Measurements from ENCODE around the gene SH3YL1.
A peak's percentile ranks its signal among the peaks of the same experiment; 100 is the strongest.

The SH3YL1 gene

DNA sequence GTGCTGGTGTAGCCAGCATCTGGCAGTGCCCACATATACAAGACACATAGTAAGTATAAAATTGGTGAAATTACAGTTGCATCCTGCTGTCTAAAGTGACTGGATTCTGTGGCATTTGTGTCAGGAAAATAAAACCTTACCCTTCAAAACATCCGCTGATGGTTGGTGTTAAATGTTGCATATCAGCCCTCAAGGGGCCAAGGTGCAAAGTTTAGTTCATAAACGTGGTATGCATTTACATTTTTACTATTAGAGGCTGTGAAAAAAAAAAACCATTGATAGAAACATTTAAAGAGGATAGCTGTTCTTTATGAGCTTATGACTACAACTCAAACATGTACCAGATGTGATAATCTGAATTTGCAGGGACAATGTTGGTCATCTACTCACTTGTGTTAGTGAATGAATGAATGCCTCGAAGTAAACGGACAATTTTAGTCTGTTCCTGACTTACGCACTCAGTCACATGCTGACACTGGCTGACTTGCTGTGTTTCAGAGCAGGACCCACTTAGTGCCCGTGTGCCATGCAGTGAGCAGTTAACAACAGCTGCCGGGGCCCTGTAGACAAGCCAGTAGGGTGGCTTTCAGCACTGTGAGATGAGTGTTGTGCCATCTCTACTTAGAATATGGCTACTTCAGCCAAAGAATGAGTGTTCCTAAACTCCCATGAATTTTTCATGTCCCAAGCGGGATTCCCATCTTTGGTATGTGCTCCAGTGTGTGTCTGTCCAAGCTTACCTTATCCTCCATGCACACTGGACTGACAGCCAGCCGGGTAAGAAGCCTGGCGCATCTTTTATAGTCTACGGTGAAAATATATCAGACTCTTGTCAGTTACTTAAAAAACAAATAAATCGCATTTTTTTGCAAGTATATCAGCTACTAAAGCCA lies 18.8 kb upstream of the SH3YL1 start:
- no peak for DNase-seq (ENCODE audit: low read depth)

- no peak for DNase-seq (ENCODE audit: low read depth)
Measured at GRCh38 chr2:281381-281780, 17.5 kb upstream of the SH3YL1 start.

DNA sequence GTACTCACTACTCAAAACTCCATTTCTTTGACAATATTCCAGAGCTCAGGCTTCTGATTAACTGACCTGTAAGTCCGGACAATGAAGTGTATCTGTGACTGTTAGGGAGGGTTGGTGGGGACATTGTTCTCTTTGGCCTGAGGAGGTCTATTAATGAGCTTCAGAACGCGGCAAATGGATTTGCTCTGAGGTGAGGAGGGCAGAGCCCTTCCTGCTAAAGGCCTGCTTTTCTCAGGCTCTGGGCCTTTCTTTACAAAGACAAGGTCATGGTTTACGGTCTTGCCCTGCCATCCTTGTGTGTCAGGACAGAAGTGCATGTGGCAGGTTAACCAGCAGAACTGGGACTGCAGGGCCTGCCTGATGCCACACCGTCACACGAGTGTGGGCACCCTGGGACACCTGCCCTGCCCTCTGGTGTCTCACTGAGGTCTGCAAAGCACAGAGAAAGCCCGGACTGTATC lies 16.8 kb upstream of the SH3YL1 start:
- DNase-seq (ENCODE audit: low read depth) = no peak

- no peak for DNase-seq (ENCODE audit: low read depth)
Measured at GRCh38 chr2:279956-280649, 16.3 kb upstream of the SH3YL1 start.

GRCh38 chr2:279366-279765 lies 15.5 kb upstream of the SH3YL1 start:
- no peak for DNase-seq (ENCODE audit: low read depth)

DNA sequence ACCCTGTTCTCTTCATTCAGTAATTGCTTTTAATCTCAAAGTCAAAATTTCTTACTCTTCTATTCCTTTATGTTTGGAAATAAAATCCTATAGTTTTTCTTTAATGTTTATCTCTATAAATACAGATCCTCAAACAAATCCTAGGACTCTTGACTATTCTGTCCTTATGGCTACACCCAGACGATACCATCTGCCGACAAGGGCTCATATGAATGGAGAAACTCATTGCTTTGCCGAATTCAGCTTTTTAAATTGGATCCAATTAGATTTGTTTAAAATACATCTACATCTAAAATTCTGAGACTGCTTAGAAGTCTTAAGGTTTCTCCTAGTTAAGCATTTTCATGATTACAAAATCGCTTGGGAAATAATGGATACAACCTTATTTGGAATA lies 15.1 kb upstream of the SH3YL1 start:
- no peak for DNase-seq (ENCODE audit: low read depth)

DNA sequence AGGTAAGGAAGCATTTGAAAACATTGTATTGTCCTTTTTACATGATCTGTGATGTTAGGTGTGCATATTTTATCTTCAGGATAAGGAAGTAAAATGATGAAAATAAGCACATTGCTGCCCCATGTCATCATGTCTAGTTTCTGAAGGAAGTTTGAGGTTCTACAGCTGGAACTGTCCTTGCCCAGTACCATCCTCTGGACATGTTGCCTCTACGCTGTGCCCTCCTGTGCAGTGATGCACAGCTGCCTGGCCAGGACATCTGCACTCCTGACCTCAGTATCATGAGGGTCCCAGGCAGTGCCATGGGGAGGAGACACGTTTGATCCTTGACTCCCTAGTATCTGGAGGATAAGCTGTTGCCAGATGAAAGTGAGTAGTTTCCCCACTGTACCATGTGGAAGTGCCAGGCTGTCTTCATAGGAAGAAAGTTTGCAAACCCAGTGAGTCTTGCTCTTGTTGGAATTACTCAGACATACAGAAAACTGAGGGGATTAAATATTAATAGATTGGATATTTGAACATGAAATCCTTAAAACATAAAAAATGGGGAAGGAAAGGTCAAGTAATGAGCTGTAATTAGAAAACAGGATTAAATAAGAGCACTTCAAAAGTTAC lies 14.6 kb upstream of the SH3YL1 start:
- no peak for DNase-seq (ENCODE audit: low read depth)

DNA sequence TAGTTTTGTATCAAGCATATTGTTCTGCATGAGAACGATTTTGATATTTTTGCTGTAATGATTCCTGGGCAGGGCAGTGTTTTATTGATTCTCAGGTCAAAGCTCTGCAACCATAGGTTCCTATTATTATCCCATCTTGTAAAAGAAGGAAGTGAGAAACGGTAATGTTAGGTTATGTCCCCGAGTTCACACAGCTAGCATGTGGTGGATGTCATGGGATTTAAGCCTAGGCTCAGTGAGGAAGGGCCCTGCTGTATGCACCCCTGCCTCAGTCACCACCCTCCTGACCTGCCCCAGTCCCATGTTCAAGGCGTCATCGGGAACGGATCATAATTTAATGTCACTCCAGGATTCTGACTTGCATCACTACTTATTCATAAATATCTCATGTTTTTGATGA lies 11.6 kb upstream of the SH3YL1 start:
- DNase-seq (ENCODE audit: low read depth) = no peak

GRCh38 chr2:274503-274902 lies 10.7 kb upstream of the SH3YL1 start:
- DNase-seq (ENCODE audit: low read depth) = no peak

GRCh38 chr2:273333-273732 lies 9.5 kb upstream of the SH3YL1 start:
- no peak for DNase-seq (ENCODE audit: low read depth)

DNA sequence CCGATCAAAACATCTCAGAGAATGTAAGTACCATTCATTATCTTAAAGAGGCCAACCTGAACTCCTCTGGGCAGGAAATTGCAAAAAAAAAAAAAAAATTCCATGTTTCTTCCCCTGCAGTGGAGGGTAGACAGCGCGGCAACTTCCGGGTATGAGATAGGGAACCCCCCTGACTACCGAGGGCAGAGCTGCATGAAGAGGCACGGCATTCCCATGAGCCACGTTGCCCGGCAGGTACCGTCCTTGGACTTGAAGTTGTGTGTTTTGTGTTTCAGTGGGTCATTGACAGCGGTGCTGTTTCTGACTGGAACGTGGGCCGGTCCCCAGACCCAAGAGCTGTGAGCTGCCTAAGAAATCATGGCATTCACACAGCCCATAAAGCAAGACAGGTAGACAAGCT lies 8.1 kb upstream of the SH3YL1 start:
- no peak for DNase-seq (ENCODE audit: low read depth)

GRCh38 chr2:270861-271260 lies 7.0 kb upstream of the SH3YL1 start:
- DNase-seq (ENCODE audit: low read depth) = no peak

GRCh38 chr2:269356-270030 lies 5.7 kb upstream of the SH3YL1 start:
- no peak for DNase-seq (ENCODE audit: low read depth)

GRCh38 chr2:268323-268722 lies 4.5 kb upstream of the SH3YL1 start:
- no peak for DNase-seq (ENCODE audit: low read depth)

GRCh38 chr2:264493-265468 lies 949 bp upstream of the SH3YL1 start, which contains the start of gene ACP1:
Gene ACP1, plus strand, starts transcription at chr2:264947. Its CDS starts 18 bp downstream, at chr2:264965.
- peak; percentile 91 for DNase-seq (ENCODE audit: low read depth)

DNA sequence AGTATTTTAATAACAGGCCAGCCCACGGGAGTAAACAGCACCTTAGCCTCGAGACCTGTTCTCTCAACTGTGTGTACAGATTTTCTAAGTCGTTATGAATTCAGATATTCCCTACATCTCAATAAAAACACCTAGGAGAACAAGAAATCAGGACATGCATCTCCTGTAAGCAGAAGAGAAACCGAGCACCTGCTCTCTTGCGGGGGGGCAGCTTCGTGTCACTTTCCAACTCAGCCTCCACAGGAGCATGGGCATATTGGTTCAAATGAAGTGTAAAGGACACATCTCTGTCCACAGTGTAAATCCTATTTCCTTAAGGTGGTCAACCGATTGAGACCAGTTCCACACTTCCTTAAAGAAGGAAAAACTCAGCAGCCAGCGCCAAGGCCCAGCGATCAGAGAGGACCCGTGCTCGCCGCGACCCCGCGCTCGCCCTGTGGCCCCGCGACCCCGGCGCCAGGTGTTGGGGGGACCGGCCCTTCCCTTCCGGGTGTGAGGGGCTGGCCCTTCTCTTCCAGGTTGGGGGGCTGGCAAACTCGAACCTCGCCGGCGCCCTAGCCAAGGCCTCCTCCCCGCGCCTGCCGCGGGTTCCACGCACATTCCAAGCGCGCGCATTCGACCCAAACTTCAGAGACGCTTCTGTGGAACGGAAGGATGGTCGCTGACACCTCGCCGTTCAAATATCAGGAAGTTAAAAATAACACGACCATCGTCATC lies 652 bp downstream of the SH3YL1 start:
- DNase-seq (ENCODE audit: low read depth) = no peak

- DNase-seq (ENCODE audit: low read depth) = no peak
Measured at GRCh38 chr2:262117-262516, 1.7 kb downstream of the SH3YL1 start.

- no peak for DNase-seq (ENCODE audit: low read depth)
Measured at GRCh38 chr2:260507-261161, 3.2 kb downstream of the SH3YL1 start.

DNA sequence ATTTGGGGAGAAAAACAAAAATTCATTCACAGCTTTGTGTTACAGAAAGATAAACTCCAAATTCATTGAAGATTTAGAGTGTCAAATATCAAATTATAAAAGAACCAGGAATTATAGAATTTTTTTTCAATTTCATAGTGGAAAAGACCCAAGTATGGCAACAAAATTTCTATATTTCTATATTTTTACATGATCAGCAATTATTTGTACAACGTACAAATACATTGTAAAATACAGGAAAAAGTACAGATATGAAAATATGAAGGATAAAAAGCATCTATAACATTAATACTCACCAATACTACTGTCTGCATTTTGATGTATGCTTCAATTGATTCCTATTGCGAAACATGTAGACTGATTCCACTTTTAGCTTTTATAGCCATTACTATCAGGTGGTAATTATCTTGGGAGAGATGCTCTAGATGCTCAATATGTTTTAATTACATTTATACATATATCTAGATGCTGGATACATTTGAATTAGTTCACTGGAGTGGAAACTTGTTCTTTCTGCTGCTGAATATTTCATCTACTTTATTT lies 4.0 kb downstream of the SH3YL1 start:
- DNase-seq (ENCODE audit: low read depth) = no peak

GRCh38 chr2:258933-259332 lies 4.9 kb downstream of the SH3YL1 start:
- DNase-seq (ENCODE audit: low read depth) = no peak

All from T-helper 22 cell (primary cell).